H9 (cell line): ENCODE measurements around the gene MGRN1. TPM values are rescaled to one million over a fixed set of nuclear protein-coding genes. Genes with fewer than 3 reads are reported as not detected.

ENCODE experiments used
- DNase-seq: peaks from one replicate; pipeline ENCODE4 v3.0.0-alpha.2; 2017
- H2AFZ ChIP-seq: one replicate; pipeline ENCODE4 v1.6.1; 2013; ENCODE audit warnings: mild to moderate bottlenecking, low read length, control low read depth, moderate library complexity
- H2AK5ac ChIP-seq: 2 replicates; pipeline ENCODE4 v1.6.1; 2013; ENCODE audit warnings: low read length, control low read depth, mixed read lengths; ENCODE audit not compliant: insufficient read length
- H2BK120ac ChIP-seq: one replicate; pipeline ENCODE4 v1.6.1; 2013; ENCODE audit warnings: low read depth, mild to moderate bottlenecking, low read length, control low read depth, inconsistent platforms; ENCODE audit not compliant: poor library complexity, severe bottlenecking
- H2BK12ac ChIP-seq: 2 replicates; pipeline ENCODE4 v1.6.1; 2013; ENCODE audit warnings: low read length, control low read depth, mixed read lengths, low read depth; ENCODE audit not compliant: insufficient read length
- H2BK15ac ChIP-seq: 2 replicates; pipeline ENCODE4 v1.6.1; 2013; ENCODE audit warnings: low read depth, low read length, control low read depth
- H2BK20ac ChIP-seq: one replicate; pipeline ENCODE4 v1.6.1; 2013; ENCODE audit warnings: low read depth, mild to moderate bottlenecking, low read length, control low read depth, inconsistent platforms; ENCODE audit not compliant: poor library complexity, severe bottlenecking
- H2BK5ac ChIP-seq: 2 replicates; pipeline ENCODE4 v1.6.1; 2013; ENCODE audit warnings: low read length, control low read depth, mixed read lengths; ENCODE audit not compliant: insufficient read length
- H3K14ac ChIP-seq: 2 replicates; pipeline ENCODE4 v1.6.1; 2013; ENCODE audit warnings: low read length, control low read depth; ENCODE audit not compliant: insufficient read depth
- H3K18ac ChIP-seq: 2 replicates; pipeline ENCODE4 v1.6.1; 2013; ENCODE audit warnings: low read depth, mild to moderate bottlenecking, mixed read lengths, low read length, control low read depth; ENCODE audit not compliant: insufficient read length
- H3K23ac ChIP-seq: 2 replicates; pipeline ENCODE4 v1.6.1; 2013; ENCODE audit warnings: low read length, control low read depth, mixed read lengths, low read depth; ENCODE audit not compliant: insufficient read length
- H3K23me2 ChIP-seq: 2 replicates; pipeline ENCODE4 v1.6.1; 2013; ENCODE audit warnings: low read depth, mild to moderate bottlenecking, mixed read lengths, low read length, control low read depth; ENCODE audit not compliant: insufficient read length, poor library complexity, severe bottlenecking
- H3K27ac ChIP-seq: 2 replicates; pipeline ENCODE4 v1.5.1; 2013; ENCODE audit warnings: low read length, control low read depth, mixed read lengths, low read depth; ENCODE audit not compliant: insufficient read length
- H3K27me3 ChIP-seq: 2 replicates; pipeline ENCODE4 v1.6.1; 2013; ENCODE audit warnings: low read length, control low read depth, inconsistent platforms; ENCODE audit not compliant: insufficient read depth
- H3K4ac ChIP-seq: 2 replicates; pipeline ENCODE4 v1.6.1; 2013; ENCODE audit warnings: low read depth, mild to moderate bottlenecking, control low read depth, inconsistent platforms, low read length, moderate library complexity
- H3K4me1 ChIP-seq: 2 replicates; pipeline ENCODE4 v1.6.1; 2013; ENCODE audit warnings: low read length, control low read depth, inconsistent platforms; ENCODE audit not compliant: insufficient read depth
- H3K4me2 ChIP-seq: 2 replicates; pipeline ENCODE4 v1.6.1; 2013; ENCODE audit warnings: low read length, control low read depth, mixed read lengths; ENCODE audit not compliant: insufficient read length, insufficient read depth
- H3K56ac ChIP-seq: 2 replicates; pipeline ENCODE4 v1.6.1; 2013; ENCODE audit warnings: low read depth, mild to moderate bottlenecking, mixed read lengths, low read length, control low read depth; ENCODE audit not compliant: insufficient read length
- H3K79me1 ChIP-seq: 2 replicates; pipeline ENCODE4 v1.6.1; 2013; ENCODE audit warnings: low read depth, mild to moderate bottlenecking, moderate library complexity, low read length, control low read depth, inconsistent platforms; ENCODE audit not compliant: insufficient read depth, poor library complexity, severe bottlenecking
- H3K79me2 ChIP-seq: 2 replicates; pipeline ENCODE4 v1.6.1; 2013; ENCODE audit warnings: low read length, control low read depth, inconsistent platforms; ENCODE audit not compliant: insufficient read depth
- H3K9ac ChIP-seq: 2 replicates; pipeline ENCODE4 v1.6.1; 2013; ENCODE audit warnings: low read length, control low read depth, mixed read lengths; ENCODE audit not compliant: insufficient read length; ENCODE audit errors: extremely low read depth
- H3K9me3 ChIP-seq: one replicate; pipeline ENCODE4 v1.6.1; 2013; ENCODE audit warnings: low read depth, low read length, inconsistent platforms; ENCODE audit not compliant: control insufficient read depth
- H3T11ph ChIP-seq: one replicate; pipeline ENCODE4 v1.6.1; 2013; ENCODE audit warnings: mild to moderate bottlenecking, low read length, control low read depth, inconsistent platforms
- H4K20me1 ChIP-seq: one replicate; pipeline ENCODE4 v1.6.1; 2013; ENCODE audit not compliant: control insufficient read depth, insufficient read length, insufficient read depth
- H4K5ac ChIP-seq: 2 replicates; pipeline ENCODE4 v1.6.1; 2013; ENCODE audit warnings: low read depth, mild to moderate bottlenecking, mixed read lengths, low read length, control low read depth; ENCODE audit not compliant: insufficient read length
- H4K8ac ChIP-seq: replicated peaks from 2 replicates; pipeline ENCODE4 v1.6.1; 2013; ENCODE audit warnings: low read length, control low read depth, mixed read lengths, low read depth; ENCODE audit not compliant: insufficient read length
- H4K91ac ChIP-seq: 2 replicates; pipeline ENCODE4 v1.6.1; 2013; ENCODE audit warnings: low read depth, mild to moderate bottlenecking, moderate library complexity, mixed read lengths, low read length, control low read depth; ENCODE audit not compliant: insufficient read length
- H3K27ac Mint-ChIP-seq, 3 experiments: 2 replicates in 2 of 3; 3 replicates in 1 of 3; pipeline ENCODE4 v1.8.0; 2020 to 2021; ENCODE audit warnings: mixed read lengths in 3 of 3, mild to moderate bottlenecking in 1 of 3, moderate library complexity in 1 of 3
- H3K27me3 Mint-ChIP-seq: 2 replicates; pipeline ENCODE4 v1.8.0; 2021; ENCODE audit warnings: low read depth, mild to moderate bottlenecking, moderate library complexity, mixed read lengths
- H3K36me3 Mint-ChIP-seq, 3 experiments: 2 replicates in 2 of 3; 3 replicates in 1 of 3; pipeline ENCODE4 v1.8.0; 2020 to 2021; ENCODE audit warnings: low read depth in 3 of 3, mixed read lengths in 3 of 3; ENCODE audit not compliant: insufficient read depth in 1 of 3
- H3K4me1 Mint-ChIP-seq, 2 experiments: 2 replicates each; pipeline ENCODE4 v1.8.0; 2020; ENCODE audit warnings: mixed read lengths in 2 of 2
- H3K4me3 Mint-ChIP-seq, 2 experiments: 2 replicates in 1 of 2; 3 replicates in 1 of 2; pipeline ENCODE4 v1.8.0; 2020 to 2021; ENCODE audit warnings: mild to moderate bottlenecking in 2 of 2, mixed read lengths in 2 of 2, moderate library complexity in 1 of 2
- H3K9me3 Mint-ChIP-seq, 2 experiments: 2 replicates in 1 of 2; 3 replicates in 1 of 2; pipeline ENCODE4 v1.8.0; 2020; ENCODE audit warnings: mild to moderate bottlenecking in 2 of 2, mixed read lengths in 2 of 2, moderate library complexity in 1 of 2
- WGBS: extraction: QIAGEN DNeasy Blood & Tissue Kit; methylation state at CpG from one replicate; pipeline ENCODE4 v1.1.7; 2013; ENCODE audit warnings: missing lambda C conversion rate, low lambda C conversion rate, mixed read lengths; ENCODE audit not compliant: insufficient read length; ENCODE audit errors: extremely low coverage; 5-methylcytosine and 5-hydroxymethylcytosine counted together
- total RNA-seq: library from RNA; stranded (reverse); gene quantifications from 2 replicates; pipeline ENCODE4 v1.2.1, GENCODE V29; 2021
- TF ChIP-seq, protein P1 (sequence below): fragments of 200-600 bp; sonication (generic); conservative IDR thresholded peaks from 3 replicates; pipeline ENCODE4 v1.8.0; 2021; ENCODE audit warnings: antibody characterized with exemption, mild to moderate bottlenecking

Gene MGRN1
- total RNA-seq, 1 experiment from 2014 or later = 91.6 TPM

DNA sequence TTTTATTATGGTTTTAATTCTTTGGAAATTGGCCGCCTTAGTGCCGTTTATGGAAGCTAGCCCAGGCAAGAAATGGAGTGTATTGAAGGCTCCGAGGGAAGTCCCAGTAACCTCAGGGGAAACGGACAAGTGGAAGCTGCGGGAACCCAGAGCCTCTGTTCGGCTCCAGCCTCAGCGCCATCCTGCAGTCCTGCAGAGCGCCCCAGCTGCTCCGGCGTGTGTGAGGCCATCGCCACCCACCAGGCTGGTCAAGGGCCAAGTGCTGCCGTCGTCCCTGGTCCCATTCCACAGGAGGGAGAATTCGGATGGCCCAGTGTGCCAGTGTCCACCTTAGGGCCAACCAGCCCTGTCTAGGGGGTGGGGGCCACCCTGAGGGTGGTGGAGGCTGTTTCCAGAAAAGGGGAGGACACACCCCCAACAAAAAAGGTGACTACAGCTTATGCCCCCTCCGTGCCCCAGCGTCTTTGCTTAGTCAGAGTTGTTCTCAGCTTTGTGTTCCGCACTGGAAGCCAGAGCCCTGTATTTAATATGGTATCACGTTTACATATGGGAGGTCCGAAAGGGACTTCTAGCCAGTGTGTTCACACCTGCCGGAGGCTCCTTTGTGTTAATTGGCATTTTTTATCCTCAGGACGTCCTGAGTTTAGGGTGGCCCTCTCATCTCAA, 13.0 kb downstream of the MGRN1 start:
- Histone ChIP-seq H2BK120ac (no peak overlapping the region), H3K14ac (no peak overlapping the region), H3K27me3 (no peaks in the 10 kb centered on the region), H3K23ac (no peak overlapping the region), H3K9ac (no peak overlapping the region), H4K5ac (no peak overlapping the region), H2AK5ac (no peak overlapping the region), H3K23me2 (no peaks in the 10 kb centered on the region), H2BK12ac (no peak overlapping the region), H2AFZ (no peak overlapping the region), H3K4me2 (no peak overlapping the region), H4K20me1 (no peaks in the 10 kb centered on the region), H3K79me2 (no peaks in the 10 kb centered on the region; the same call in 1 of the 2 replicates), H2BK15ac (no peak overlapping the region), H3K4ac (no peak overlapping the region), H3K4me1 (no peaks in the 10 kb centered on the region), H3K27ac (no peak overlapping the region), H4K91ac (no peak overlapping the region), H3K9me3 (no peaks in the 10 kb centered on the region), H4K8ac (no peak overlapping the region), H2BK20ac (no peak overlapping the region), H3T11ph (no peak overlapping the region), H3K18ac (no peak overlapping the region), H3K56ac (no peak overlapping the region), H3K79me1 (peaks cover 7% of the 10 kb centered on the region), H2BK5ac (no peak overlapping the region)
- H3K9me3 Mint-ChIP-seq = no peaks in the 10 kb centered on the region
- WGBS = no CpG with 5 or more reads among the region's 21 CpGs
- H3K27ac Mint-ChIP-seq = peak overlapping the region in 1 of 3 experiments; percentile 83; a peak in 2 of 7 replicates
- peaks cover 7 to 8% of the 10 kb centered on the region in 2 experiments; a peak in 3 of 4 replicates for H3K4me1 Mint-ChIP-seq
- TF ChIP-seq, protein P1, sequence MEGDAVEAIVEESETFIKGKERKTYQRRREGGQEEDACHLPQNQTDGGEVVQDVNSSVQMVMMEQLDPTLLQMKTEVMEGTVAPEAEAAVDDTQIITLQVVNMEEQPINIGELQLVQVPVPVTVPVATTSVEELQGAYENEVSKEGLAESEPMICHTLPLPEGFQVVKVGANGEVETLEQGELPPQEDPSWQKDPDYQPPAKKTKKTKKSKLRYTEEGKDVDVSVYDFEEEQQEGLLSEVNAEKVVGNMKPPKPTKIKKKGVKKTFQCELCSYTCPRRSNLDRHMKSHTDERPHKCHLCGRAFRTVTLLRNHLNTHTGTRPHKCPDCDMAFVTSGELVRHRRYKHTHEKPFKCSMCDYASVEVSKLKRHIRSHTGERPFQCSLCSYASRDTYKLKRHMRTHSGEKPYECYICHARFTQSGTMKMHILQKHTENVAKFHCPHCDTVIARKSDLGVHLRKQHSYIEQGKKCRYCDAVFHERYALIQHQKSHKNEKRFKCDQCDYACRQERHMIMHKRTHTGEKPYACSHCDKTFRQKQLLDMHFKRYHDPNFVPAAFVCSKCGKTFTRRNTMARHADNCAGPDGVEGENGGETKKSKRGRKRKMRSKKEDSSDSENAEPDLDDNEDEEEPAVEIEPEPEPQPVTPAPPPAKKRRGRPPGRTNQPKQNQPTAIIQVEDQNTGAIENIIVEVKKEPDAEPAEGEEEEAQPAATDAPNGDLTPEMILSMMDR = no peak
- H3K36me3 Mint-ChIP-seq = peaks cover 0 to 16% (median 4%) of the 10 kb centered on the region in 3 experiments; a peak in 4 of 7 replicates
- H3K4me3 Mint-ChIP-seq = no peak overlapping the region
- DNase-seq = no peak
- no peaks in the 10 kb centered on the region for H3K27me3 Mint-ChIP-seq
